ENCODE results near the gene DUS3L.
"Not testable (repeated sequence)": the region's sequence is repeated elsewhere in the genome, so short reads cannot be mapped to it uniquely, and the experiment has no call there.

DUS3L gene

DNA sequence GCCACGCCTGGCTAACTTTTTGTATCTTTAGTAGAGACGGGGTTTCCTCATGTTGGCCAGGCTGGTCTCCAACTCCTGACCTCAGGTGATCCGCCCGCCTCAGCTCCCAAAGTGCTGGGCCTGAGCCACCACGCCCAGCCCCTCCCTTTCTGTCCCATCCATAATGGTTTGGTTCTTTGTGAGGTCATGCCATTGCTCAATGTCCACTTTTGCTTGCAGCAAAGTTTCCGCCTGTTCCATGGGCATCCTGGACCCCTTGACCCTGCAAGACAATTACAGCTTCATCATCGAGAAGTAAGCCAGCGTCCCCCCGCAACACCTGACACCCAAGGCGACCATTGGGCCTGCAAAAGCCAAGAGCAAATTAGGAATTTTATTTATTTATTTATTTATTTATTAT lies 23.0 kb downstream of the DUS3L start:
- DNase-seq, result no peak

DNA sequence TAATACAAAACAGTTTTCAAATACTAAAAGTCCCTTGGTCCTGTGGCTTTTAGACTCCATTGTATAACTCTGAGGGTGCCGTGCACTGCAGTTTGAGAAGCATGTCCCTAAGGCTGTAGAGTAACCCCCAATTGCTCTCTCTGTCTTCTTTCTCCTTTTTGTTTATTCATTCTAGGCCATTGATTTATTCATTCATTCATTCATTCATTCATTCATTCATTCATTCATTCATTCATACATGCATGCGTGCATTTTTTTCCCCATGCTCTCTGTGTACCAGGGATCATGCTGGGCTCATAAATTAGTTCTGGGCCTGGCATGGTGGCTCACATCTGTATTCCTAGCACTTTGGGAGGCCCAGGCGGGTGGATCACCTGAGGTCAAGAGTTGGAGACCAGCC lies 25.7 kb downstream of the DUS3L start:
- DNase-seq, result no peak

DNA sequence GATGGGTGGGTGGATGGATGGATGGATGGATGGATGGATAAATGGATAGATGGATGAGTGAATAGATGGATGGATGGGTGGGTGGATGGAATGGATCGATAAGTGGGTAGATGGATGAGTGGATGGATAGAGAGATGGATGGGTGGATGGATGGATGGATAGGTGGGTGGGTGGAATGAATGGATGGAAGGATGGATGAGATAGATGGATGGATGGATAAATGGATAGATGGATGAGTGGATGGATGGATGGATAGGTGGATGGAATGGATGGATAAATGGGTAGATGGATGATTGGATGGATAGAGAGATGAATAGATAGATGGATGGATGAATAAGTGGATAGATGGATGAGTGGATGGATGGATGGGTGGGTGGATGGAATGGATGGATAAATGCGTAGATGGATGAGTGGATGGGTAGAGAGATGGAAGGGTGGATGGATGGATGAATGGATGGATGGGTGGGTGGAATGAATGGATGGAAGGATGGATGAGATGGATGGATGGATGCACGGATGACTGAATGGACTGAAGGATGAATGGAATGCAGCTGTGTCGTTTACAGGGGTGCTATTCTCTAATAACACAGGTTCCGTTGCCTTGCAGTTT lies 28.2 kb downstream of the DUS3L start:
- no peak for DNase-seq

DNA sequence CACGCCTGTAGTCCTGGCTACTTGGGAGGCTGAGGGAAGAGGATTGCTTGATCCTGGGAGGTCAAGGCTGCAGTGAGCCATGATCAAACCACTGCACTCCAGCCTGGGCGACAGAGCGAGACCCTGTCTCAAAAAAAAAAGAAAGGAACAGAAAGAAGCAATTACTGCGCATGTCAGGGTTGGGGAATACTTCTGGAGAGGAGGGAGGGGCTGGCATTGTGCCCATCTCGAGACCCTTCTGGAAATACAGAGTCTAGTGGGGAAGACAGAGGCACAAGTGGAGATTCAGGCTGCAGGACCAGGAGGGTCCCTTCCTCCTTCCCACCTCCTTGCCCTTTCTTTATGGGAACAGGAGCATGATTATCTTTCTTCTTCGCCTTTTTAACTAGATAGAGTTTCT lies 37.2 kb downstream of the DUS3L start:
- no peak for DNase-seq

DNA sequence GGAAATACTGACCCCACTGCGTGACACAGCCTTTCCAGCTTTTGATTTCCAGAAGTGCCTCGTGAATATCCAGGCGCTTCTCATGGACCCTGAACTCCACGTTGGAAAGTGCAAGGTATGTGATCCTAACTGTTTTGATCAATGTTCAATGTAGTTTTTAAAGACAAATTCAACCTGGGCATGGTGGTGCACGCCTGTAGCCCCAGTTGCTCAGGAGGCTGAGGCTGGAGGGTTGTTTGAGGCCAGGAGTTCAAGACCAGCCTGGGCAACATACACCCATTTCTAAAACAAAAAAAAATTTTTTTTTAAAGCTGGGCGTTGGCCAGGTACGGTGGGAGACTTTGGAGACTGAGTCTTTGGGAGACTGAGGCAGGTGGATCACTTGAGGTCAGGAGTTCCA lies 39.3 kb downstream of the DUS3L start:
- no peak for DNase-seq

DNA sequence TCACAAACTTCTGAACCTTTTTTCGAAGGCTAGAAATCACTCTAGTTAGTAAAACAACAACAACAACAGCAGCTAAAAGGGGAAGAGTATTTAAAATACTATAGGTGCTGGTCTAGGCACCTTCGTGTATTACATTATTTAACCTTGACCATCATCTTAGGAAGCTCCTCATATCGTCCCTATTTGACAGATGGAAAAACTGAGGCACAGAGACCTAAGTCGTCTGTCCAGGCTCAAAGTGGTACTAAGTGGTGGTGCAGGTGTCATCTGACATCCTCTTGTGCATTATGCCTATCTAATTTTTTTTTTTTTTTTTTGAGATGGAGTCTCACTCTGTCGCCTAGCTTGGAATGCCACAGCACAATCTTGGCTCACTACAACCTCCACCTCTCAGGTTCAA lies 41.5 kb downstream of the DUS3L start:
- DNase-seq, result no peak

DNA sequence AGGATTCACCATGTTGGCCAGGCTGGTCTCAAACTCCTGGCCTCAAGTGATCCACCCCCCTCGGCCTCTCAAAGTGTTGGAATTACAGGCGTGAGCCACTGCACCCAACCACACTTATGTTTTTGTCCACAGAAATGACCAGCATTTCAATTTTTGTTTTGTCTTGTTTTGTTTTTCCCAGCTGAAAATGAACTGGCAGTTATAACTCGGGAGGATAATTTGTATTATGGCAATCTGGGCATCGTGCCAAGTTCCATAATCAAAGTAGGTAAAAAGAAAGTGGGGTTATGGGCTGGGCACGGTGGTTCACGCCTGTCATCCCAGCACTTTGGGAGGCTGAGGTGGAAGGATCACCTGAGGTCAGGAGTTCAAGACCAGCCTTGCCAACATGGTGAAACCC lies 42.0 kb downstream of the DUS3L start:
- DNase-seq, result not testable (repeated sequence)

DNA sequence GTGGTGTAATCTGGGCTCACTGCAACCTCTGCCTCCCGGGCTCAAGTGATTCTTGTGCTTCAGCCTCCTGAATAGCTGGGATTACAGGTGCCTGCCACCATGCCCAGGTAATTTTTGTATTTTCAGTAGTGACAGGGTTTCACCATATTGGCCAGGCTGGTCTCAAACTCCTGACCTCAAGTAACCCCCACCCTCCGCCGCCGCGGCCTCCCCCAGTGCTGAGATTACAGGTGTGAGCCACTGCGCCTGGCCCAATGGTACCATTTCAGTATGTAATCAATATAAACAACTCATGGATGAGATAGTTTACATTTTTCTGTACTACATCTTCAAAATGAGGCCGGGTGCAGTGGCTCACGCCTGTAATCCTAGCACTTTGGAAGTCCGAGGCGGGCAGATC lies 46.0 kb downstream of the DUS3L start:
- not testable (repeated sequence) for DNase-seq

DNA sequence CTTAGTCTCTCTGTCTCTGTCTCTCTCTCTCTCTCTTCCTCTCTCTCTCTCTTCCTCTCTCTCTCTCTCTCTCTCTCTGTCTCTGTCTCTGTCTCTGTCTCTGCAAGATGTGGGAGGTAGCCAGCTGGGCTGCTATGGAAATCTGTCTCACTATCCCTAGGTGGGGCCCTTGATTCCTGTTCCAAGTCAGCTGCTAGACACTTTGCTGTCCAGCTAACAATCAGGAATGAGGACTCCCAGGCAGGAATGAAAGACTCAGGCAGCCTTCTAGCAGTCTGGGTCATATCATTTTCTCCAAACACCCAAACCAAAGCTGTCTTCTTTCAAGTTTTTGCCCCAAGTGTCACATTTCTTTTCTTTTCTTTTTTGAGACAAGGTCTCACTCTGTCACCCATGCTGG lies 47.3 kb downstream of the DUS3L start:
- DNase-seq, result no peak

DNA sequence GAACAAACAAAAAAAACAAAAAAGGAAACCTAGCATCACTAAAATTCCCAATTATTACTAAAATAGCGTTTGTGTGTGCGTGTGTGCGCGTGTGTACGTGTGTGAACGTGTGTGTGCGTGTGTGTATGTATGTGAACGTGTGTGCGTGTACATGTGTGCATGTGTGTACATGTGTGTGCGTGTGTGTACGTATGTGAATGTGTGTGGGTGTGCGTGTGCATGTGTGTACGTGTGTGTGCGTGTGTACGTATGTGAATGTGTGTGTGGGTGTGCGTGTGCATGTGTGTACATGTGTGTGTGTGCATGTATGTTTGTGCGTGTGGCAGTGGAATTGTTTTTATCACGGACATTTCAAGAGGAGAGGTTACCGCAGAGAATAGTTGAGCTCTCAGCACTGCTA lies 48.9 kb downstream of the DUS3L start:
- DNase-seq, result no peak

DNA sequence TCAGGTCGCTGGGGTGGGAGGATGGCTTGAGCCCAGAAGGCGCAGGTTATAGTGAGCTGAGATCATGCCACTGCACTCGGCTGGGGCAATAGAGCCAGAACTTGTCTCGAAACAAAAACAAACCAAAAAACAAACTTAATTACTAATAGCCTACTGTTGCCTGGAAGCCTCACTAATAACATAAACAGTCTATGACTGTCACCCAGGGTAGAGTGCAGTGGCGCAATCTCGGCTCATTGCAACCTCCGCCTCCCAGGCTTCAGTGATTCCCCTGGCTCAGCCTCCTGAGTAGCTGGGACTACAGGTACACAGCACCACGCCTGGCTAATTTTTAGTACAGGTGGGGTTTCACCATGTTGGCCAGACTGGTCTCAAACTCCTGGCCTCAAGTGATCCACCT lies 52.5 kb downstream of the DUS3L start:
- DNase-seq, result no peak

Measured in suppressor macrophage treated with lipopolysaccharide for 1 hour (primary cell).